Kidney glomerular epithelial cell (primary cell): ENCODE measurements around the gene DCTN5.
"Not testable (repeated sequence)": the region's sequence is repeated elsewhere in the genome, so short reads cannot be mapped to it uniquely, and the experiment has no call there.

Experiments used
- DNase-seq: peaks from one replicate; lab custom pipeline; 2025; lab: John Stamatoyannopoulos, UW

Gene DCTN5

GRCh38 chr16:23694265-23694643 is 53.0 kb downstream of the DCTN5 start:
- no peak for DNase-seq

- no peak for DNase-seq
Observed at GRCh38 chr16:23694644-23695373, 53.5 kb downstream of the DCTN5 start.

- DNase-seq = no peak
Observed at GRCh38 chr16:23695756-23696155, 54.5 kb downstream of the DCTN5 start.

- no peak for DNase-seq
Observed at GRCh38 chr16:23699100-23699499, 57.8 kb downstream of the DCTN5 start.

GRCh38 chr16:23700093-23700492 is 58.8 kb downstream of the DCTN5 start:
- no peak for DNase-seq

GRCh38 chr16:23700509-23700908 is 59.2 kb downstream of the DCTN5 start:
- no peak for DNase-seq

- no peak for DNase-seq
Observed at GRCh38 chr16:23701045-23701444, 59.8 kb downstream of the DCTN5 start.

- no peak for DNase-seq
Observed at GRCh38 chr16:23702951-23703350, 61.7 kb downstream of the DCTN5 start.

- DNase-seq = no peak
Observed at GRCh38 chr16:23704772-23705516, 63.7 kb downstream of the DCTN5 start.

GRCh38 chr16:23705517-23705902 is 64.2 kb downstream of the DCTN5 start:
- no peak for DNase-seq

GRCh38 chr16:23706439-23706838 is 65.2 kb downstream of the DCTN5 start:
- no peak for DNase-seq

GRCh38 chr16:23709536-23709935 is 68.3 kb downstream of the DCTN5 start:
- no peak for DNase-seq

GRCh38 chr16:23710008-23710407 is 68.7 kb downstream of the DCTN5 start:
- DNase-seq = no peak

GRCh38 chr16:23710504-23710903 is 69.2 kb downstream of the DCTN5 start:
- no peak for DNase-seq

GRCh38 chr16:23711785-23712184 is 70.5 kb downstream of the DCTN5 start:
- no peak for DNase-seq

GRCh38 chr16:23712976-23713375 is 71.7 kb downstream of the DCTN5 start, which contains the start of gene ERN2:
Gene ERN2, minus strand, starts transcription at chr16:23713222. Its CDS starts 35 bp downstream, at chr16:23713187.
- DNase-seq = no peak

- no peak for DNase-seq
Observed at GRCh38 chr16:23716484-23716883, 75.2 kb downstream of the DCTN5 start.

- not testable (repeated sequence) for DNase-seq
Observed at GRCh38 chr16:23722613-23723240, 81.5 kb downstream of the DCTN5 start.

- DNase-seq = no peak
Observed at GRCh38 chr16:23724096-23724784, 83.0 kb downstream of the DCTN5 start.

GRCh38 chr16:23724785-23725131 is 83.5 kb downstream of the DCTN5 start:
- DNase-seq = no peak

GRCh38 chr16:23726710-23727109 is 85.4 kb downstream of the DCTN5 start:
- no peak for DNase-seq
